IMR-90 (cell line): ENCODE results near the gene LILRA2. TPM values are rescaled to one million over a fixed set of nuclear protein-coding genes. Genes with fewer than 3 reads are reported as not detected.
"Not testable (repeated sequence)": the region's sequence is repeated elsewhere in the genome, so short reads cannot be mapped to it uniquely, and the experiment has no call there.

ENCODE experiments used
- ATAC-seq: fragments of 200-7000 bp; cut with Tn5 transposase; 2 replicates; pipeline ENCODE4 v1.9.1; 2020; ENCODE audit warnings: low read depth, mild to moderate bottlenecking, moderate library complexity
- BruUV-seq: library from RNA; stranded (reverse); fragments of 400-500 nt; replicated peaks from 2 replicates; lab custom pipeline; 2021; lab: Mats Ljungman, UMichigan
- CTCF ChIA-PET: fragments of 300-600 bp; formaldehyde crosslinking; extraction: SDS; loops from one replicate; lab custom pipeline; 2021; ENCODE audit warnings: antibody characterized with exemption; lab: Yijun Ruan, JAX
- POLR2A ChIA-PET: fragments of 300-600 bp; sonication (Branson Sonifier 250); formaldehyde crosslinking; loops from one replicate; lab custom pipeline; 2022; ENCODE audit warnings: antibody characterized with exemption; ENCODE audit not compliant: unreplicated experiment; lab: Charles Lee
- DNase-seq: peaks from one replicate; pipeline ENCODE4 v3.0.0; 2013
- H2AFZ ChIP-seq: replicated peaks from 2 replicates; pipeline ENCODE3; 2013; ENCODE audit warnings: low read length, mild to moderate bottlenecking; ENCODE audit not compliant: poor library complexity
- H2AK5ac ChIP-seq: 2 replicates; pipeline ENCODE4 v1.6.1; 2013; ENCODE audit warnings: low read depth, low read length, inconsistent platforms
- H2AK9ac ChIP-seq: replicated peaks from 2 replicates; pipeline ENCODE3; 2013; ENCODE audit warnings: mild to moderate bottlenecking, low read depth, low read length, moderate library complexity; ENCODE audit not compliant: poor library complexity
- H2BK120ac ChIP-seq: 2 replicates; pipeline ENCODE4 v1.6.1; 2013; ENCODE audit warnings: low read depth, low read length, inconsistent platforms
- H2BK15ac ChIP-seq: 3 replicates; pipeline ENCODE4 v1.6.1; 2013; ENCODE audit warnings: low read depth, low read length, inconsistent platforms
- H2BK20ac ChIP-seq: 2 replicates; pipeline ENCODE4 v1.6.1; 2013; ENCODE audit warnings: low read depth, mild to moderate bottlenecking, inconsistent platforms, low read length, moderate library complexity
- H2BK5ac ChIP-seq: 2 replicates; pipeline ENCODE4 v1.6.1; 2013; ENCODE audit warnings: mild to moderate bottlenecking, low read depth, low read length, inconsistent platforms; ENCODE audit not compliant: poor library complexity, severe bottlenecking
- H3K14ac ChIP-seq: replicated peaks from 2 replicates; pipeline ENCODE4 v1.6.1; 2013; ENCODE audit warnings: low read depth, low read length, inconsistent platforms
- H3K18ac ChIP-seq: 2 replicates; pipeline ENCODE4 v1.6.1; 2013; ENCODE audit warnings: low read depth, low read length, control low read depth
- H3K23ac ChIP-seq: 2 replicates; pipeline ENCODE4 v1.6.1; 2013; ENCODE audit warnings: low read depth, low read length, inconsistent platforms
- H3K27ac ChIP-seq: 2 replicates; pipeline ENCODE4 v1.5.1; 2013; ENCODE audit warnings: mild to moderate bottlenecking, control low read depth, low read length; ENCODE audit not compliant: insufficient read depth
- H3K27me3 ChIP-seq: 2 replicates; pipeline ENCODE4 v1.6.1; 2013; ENCODE audit warnings: low read length; ENCODE audit not compliant: control insufficient read depth, insufficient read depth
- H3K36me3 ChIP-seq: 2 replicates; pipeline ENCODE4 v1.6.1; 2013; ENCODE audit warnings: low read length, mixed read lengths; ENCODE audit not compliant: control insufficient read depth, insufficient read depth
- H3K4ac ChIP-seq: 2 replicates; pipeline ENCODE4 v1.6.1; 2013; ENCODE audit warnings: low read depth, low read length, inconsistent platforms
- H3K4me1 ChIP-seq: 2 replicates; pipeline ENCODE4 v1.6.1; 2013; ENCODE audit warnings: low read length, mixed read lengths; ENCODE audit not compliant: control insufficient read depth, insufficient read depth
- H3K4me2 ChIP-seq: 2 replicates; pipeline ENCODE4 v1.6.1; 2013; ENCODE audit warnings: low read depth, mild to moderate bottlenecking, control low read depth, low read length, moderate library complexity
- H3K4me3 ChIP-seq: 2 replicates; pipeline ENCODE4 v1.5.1; 2013; ENCODE audit warnings: low read depth, mild to moderate bottlenecking, control low read depth, low read length, moderate library complexity; ENCODE audit not compliant: insufficient read depth
- H3K56ac ChIP-seq: 2 replicates; pipeline ENCODE4 v1.6.1; 2013; ENCODE audit warnings: low read length, inconsistent platforms; ENCODE audit not compliant: insufficient read depth; ENCODE audit errors: extremely low read depth
- H3K79me1 ChIP-seq, 2 experiments: 2 replicates each; pipeline ENCODE4 v1.6.1; 2013; ENCODE audit warnings: low read length in 2 of 2, inconsistent platforms in 1 of 2, low read depth in 1 of 2
- H3K9ac ChIP-seq: 2 replicates; pipeline ENCODE4 v1.6.1; 2013; ENCODE audit warnings: low read depth, low read length, control low read depth
- H3K9me1 ChIP-seq: 2 replicates; pipeline ENCODE4 v1.6.1; 2013; ENCODE audit warnings: low read length, inconsistent platforms; ENCODE audit not compliant: insufficient read depth
- H3K9me3 ChIP-seq: 2 replicates; pipeline ENCODE4 v1.6.1; 2013; ENCODE audit warnings: low read length; ENCODE audit not compliant: control insufficient read depth, insufficient read depth
- H4K20me1 ChIP-seq: 2 replicates; pipeline ENCODE4 v1.6.1; 2013; ENCODE audit warnings: low read length, inconsistent platforms; ENCODE audit not compliant: insufficient read depth
- H4K5ac ChIP-seq: 2 replicates; pipeline ENCODE4 v1.6.1; 2013; ENCODE audit warnings: mild to moderate bottlenecking, low read depth, low read length, control low read depth
- H4K8ac ChIP-seq, 2 experiments: 2 replicates each; pipeline ENCODE4 v1.6.1; 2013; ENCODE audit warnings: low read depth in 2 of 2, low read length in 2 of 2, control low read depth in 1 of 2, inconsistent platforms in 1 of 2
- H4K91ac ChIP-seq: 2 replicates; pipeline ENCODE4 v1.6.1; 2013; ENCODE audit warnings: low read depth, low read length, inconsistent platforms; ENCODE audit not compliant: insufficient read depth
- CHD1 ChIP-seq: IDR thresholded peaks from 2 replicates; pipeline ENCODE4 v1.6.1; 2012; ENCODE audit warnings: low read depth, low read length, improper control_type of control experiment
- MAZ ChIP-seq: IDR thresholded peaks from 2 replicates; pipeline ENCODE4 v1.6.1; 2012; ENCODE audit warnings: low read depth, mild to moderate bottlenecking, low read length, improper control_type of control experiment, moderate library complexity, borderline replicate concordance
- POLR2A ChIP-seq: IDR thresholded peaks from 2 replicates; pipeline ENCODE4 v1.6.1; 2012; ENCODE audit warnings: mild to moderate bottlenecking, low read depth, low read length
- SMC3 ChIP-seq: fragments of 150-350 bp; IDR thresholded peaks from 2 replicates; pipeline ENCODE4 v1.6.1; 2016; ENCODE audit warnings: low read depth, mild to moderate bottlenecking, antibody characterized with exemption, low read length, moderate library complexity
- WGBS, 2 experiments: methylation state at CpG; one replicate each; pipeline versions ENCODE4 v1.1.5 to v1.1.7; 2013; ENCODE audit warnings: missing lambda C conversion rate in 2 of 2; ENCODE audit not compliant: insufficient read length in 1 of 2; ENCODE audit errors: extremely low coverage in 2 of 2; 5-methylcytosine and 5-hydroxymethylcytosine counted together
- dilution Hi-C: fragments of 300-500 bp; cut with HindIII; formaldehyde crosslinking; loops from one replicate; pipeline ENCODE4 v1.14.3; 2018; ENCODE audit warnings: low sequenced_read_pairs; ENCODE audit not compliant: unreplicated experiment
- in situ Hi-C: fragments of 300-500 bp; cut with MboI; formaldehyde crosslinking; loops from 3 replicates; pipeline ENCODE4 v1.14.3; 2019; ENCODE audit warnings: low sequenced_read_pairs, inconsistent platforms, mixed read lengths
- intact Hi-C: fragments of 100-400 bp; cut with micrococcal nuclease; formaldehyde crosslinking; loops from 2 replicates; pipeline ENCODE4 v1.10.0; 2022
- polyA plus RNA-seq, 3 experiments: library from polyadenylated mRNA; depleted of rRNA; stranded (reverse); fragments of >200 nt; gene quantifications; 2 replicates each; pipeline ENCODE4 v1.2.3, GENCODE V29; 2012; ENCODE audit warnings: low replicate concordance in 1 of 3
- total RNA-seq: library from RNA; depleted of rRNA; stranded (reverse); fragments of >200 nt; gene quantifications from 2 replicates; pipeline ENCODE4 v1.2.3, GENCODE V29; 2012
- TF ChIP-seq, protein P1 (sequence below): fragments of 150-350 bp; IDR thresholded peaks from 2 replicates; pipeline ENCODE4 v1.6.1; 2017; ENCODE audit warnings: mild to moderate bottlenecking, antibody characterized with exemption, low read length, low read depth
- TF ChIP-seq, protein P2 (sequence below): conservative IDR thresholded peaks from 2 replicates; pipeline ENCODE4 v1.5.1; 2012; ENCODE audit warnings: mild to moderate bottlenecking, low read depth, low read length, improper control_type of control experiment

LILRA2 gene
- total and polyA plus RNA-seq, 2 of the 4 experiments (the other 2 are of a cell fraction), result not detected

DNA sequence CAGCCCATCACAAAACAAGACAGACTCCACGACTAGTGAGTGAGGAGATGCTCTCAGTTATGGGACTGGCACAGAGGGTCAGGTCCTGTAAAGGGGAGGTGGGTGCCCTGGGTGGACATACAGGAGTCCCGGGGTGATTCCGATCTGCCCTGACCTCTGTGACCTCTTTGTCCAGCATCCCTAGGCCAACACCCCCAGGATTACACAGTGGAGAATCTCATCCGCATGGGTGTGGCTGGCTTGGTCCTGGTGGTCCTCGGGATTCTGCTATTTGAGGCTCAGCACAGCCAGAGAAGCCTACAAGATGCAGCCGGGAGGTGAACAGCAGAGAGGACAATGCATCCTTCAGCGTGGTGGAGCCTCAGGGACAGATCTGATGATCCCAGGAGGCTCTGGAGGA, 13.4 kb downstream of the LILRA2 start:
- 30% methylated on average over 3 of the region's 7 CpGs; no CpG with 5 or more reads in 1 of the 2 experiments for WGBS, 2 experiments
- no peak overlapping the region for H3K27ac ChIP-seq
- BruUV-seq, result no TSS peak
- ChIA-PET POLR2A (no interaction called here), CTCF (no interaction called here)
- dilution Hi-C loops, result no loop called here
- no peak overlapping the region for H3K18ac ChIP-seq
- H3K23ac ChIP-seq, result no peak overlapping the region
- no peak overlapping the region for H3K4ac ChIP-seq
- no peak overlapping the region for H3K9ac ChIP-seq
- no peak overlapping the region for H2BK15ac ChIP-seq
- H4K20me1 ChIP-seq, result no peaks in the 10 kb centered on the region
- no peak overlapping the region for H2AFZ ChIP-seq
- no peaks in the 10 kb centered on the region for H3K79me1 ChIP-seq
- H3K4me1 ChIP-seq, result no peaks in the 10 kb centered on the region
- no peak overlapping the region for H4K91ac ChIP-seq
- H3K27me3 ChIP-seq, result no peaks in the 10 kb centered on the region
- H3K9me1 ChIP-seq, result no peaks in the 10 kb centered on the region
- intact Hi-C loops, result no loop called here
- DNase-seq (no peak), ATAC-seq (no peak)
- H2AK9ac ChIP-seq, result no peak overlapping the region
- H2AK5ac ChIP-seq, result no peak overlapping the region
- no peak overlapping the region for H3K4me3 ChIP-seq
- no peak overlapping the region for H2BK5ac ChIP-seq
- no peak overlapping the region for H4K5ac ChIP-seq
- no peak overlapping the region for H2BK120ac ChIP-seq
- H3K36me3 ChIP-seq, result no peaks in the 10 kb centered on the region
- H2BK20ac ChIP-seq, result no peak overlapping the region
- TF ChIP-seq CHD1 (no peak), POLR2A (no peak), SMC3 (no peak), MAZ (no peak)
- TF ChIP-seq, protein P1, sequence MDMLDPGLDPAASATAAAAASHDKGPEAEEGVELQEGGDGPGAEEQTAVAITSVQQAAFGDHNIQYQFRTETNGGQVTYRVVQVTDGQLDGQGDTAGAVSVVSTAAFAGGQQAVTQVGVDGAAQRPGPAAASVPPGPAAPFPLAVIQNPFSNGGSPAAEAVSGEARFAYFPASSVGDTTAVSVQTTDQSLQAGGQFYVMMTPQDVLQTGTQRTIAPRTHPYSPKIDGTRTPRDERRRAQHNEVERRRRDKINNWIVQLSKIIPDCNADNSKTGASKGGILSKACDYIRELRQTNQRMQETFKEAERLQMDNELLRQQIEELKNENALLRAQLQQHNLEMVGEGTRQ, result no peak
- TF ChIP-seq, protein P2, sequence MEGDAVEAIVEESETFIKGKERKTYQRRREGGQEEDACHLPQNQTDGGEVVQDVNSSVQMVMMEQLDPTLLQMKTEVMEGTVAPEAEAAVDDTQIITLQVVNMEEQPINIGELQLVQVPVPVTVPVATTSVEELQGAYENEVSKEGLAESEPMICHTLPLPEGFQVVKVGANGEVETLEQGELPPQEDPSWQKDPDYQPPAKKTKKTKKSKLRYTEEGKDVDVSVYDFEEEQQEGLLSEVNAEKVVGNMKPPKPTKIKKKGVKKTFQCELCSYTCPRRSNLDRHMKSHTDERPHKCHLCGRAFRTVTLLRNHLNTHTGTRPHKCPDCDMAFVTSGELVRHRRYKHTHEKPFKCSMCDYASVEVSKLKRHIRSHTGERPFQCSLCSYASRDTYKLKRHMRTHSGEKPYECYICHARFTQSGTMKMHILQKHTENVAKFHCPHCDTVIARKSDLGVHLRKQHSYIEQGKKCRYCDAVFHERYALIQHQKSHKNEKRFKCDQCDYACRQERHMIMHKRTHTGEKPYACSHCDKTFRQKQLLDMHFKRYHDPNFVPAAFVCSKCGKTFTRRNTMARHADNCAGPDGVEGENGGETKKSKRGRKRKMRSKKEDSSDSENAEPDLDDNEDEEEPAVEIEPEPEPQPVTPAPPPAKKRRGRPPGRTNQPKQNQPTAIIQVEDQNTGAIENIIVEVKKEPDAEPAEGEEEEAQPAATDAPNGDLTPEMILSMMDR, result no peak
- no peak overlapping the region for H3K14ac ChIP-seq
- H3K56ac ChIP-seq, result no peak overlapping the region
- in situ Hi-C loops, result no loop called here
- peaks cover 28% of the 10 kb centered on the region for H3K9me3 ChIP-seq
- no peak overlapping the region for H4K8ac ChIP-seq
- no peak overlapping the region for H3K4me2 ChIP-seq

DNA sequence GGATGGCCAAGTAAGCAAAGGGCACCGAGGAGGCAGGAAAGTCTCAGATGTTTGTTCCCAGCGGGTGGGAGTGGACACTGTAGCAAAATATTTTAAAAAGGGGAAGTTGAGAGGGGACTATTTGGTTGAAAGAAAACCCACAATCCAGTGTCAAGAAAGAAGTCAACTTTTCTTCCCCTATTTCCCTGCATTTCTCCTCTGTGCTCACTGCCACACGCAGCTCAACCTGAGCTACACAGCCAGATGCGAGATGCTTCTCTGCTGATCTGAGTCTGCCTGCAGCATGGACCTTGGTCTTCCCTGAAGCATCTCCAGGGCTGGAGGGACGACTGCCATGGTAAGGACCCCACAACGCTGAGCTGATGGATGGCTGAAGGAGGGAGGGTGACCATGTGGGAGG, 19.9 kb downstream of the LILRA2 start, which contains the start of gene LILRA1:
LILRA1 (plus strand) TSS at position 188 of the 400 bp plus-strand sequence. CDS start 613 bp downstream, outside the sequence.
- H3K14ac ChIP-seq, H3K4me3 ChIP-seq, H2BK120ac ChIP-seq, intact Hi-C loops, H4K20me1 ChIP-seq, H3K36me3 ChIP-seq, H2BK5ac ChIP-seq, H2AK9ac ChIP-seq, H2AFZ ChIP-seq, H2AK5ac ChIP-seq, H4K91ac ChIP-seq, H3K9ac ChIP-seq, H4K5ac ChIP-seq, H3K9me1 ChIP-seq, H3K4ac ChIP-seq, H3K27me3 ChIP-seq, H3K27ac ChIP-seq, H2BK15ac ChIP-seq, H3K4me2 ChIP-seq, H3K23ac ChIP-seq, CTCF ChIA-PET, ATAC-seq, POLR2A ChIA-PET, H3K79me1 ChIP-seq, in situ Hi-C loops, DNase-seq, H3K4me1 ChIP-seq, H3K18ac ChIP-seq, BruUV-seq, H3K56ac ChIP-seq, H4K8ac ChIP-seq, H2BK20ac ChIP-seq, dilution Hi-C loops: not testable (repeated sequence)
- WGBS, 2 experiments, result no CpG with 5 or more reads among the region's 6 CpGs
- peaks cover 46% of the 10 kb centered on the region for H3K9me3 ChIP-seq
